Measurements from ENCODE around the gene SLCO2A1. TPM values are rescaled to one million over a fixed set of nuclear protein-coding genes. Genes with fewer than 3 reads are reported as not detected.

SLCO2A1 gene
- total and polyA plus RNA-seq, 2 donors (not counting 1 experiment from before 2014, with no cell fraction given), result not detected

DNA sequence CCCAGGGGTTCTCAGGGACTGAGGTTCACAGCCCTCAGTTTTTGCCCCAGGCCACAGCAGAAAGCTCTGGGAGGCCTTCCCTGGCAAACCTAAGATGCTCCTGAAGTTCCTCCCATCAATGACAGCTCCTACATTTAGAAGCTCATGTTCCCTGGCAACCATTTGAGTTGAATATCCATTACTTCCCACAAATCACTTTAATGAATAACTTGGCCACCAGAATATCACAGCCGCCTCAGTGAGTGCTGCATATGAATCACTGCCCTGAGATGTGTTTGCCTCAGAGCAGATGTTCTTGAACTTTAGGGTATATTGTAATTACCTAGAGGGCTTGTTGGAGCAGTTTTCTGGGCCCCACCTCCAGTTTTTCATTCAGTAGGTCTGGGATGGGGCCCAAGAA lies 27.4 kb downstream of the SLCO2A1 start:
- H3K9ac ChIP-seq (ENCODE audit: low read length), result no peak overlapping the region
- H3K9me3 Mint-ChIP-seq (ENCODE audit: insufficient read depth), result peaks cover 3% of the 10 kb centered on the region
- no peaks in the 10 kb centered on the region for H4K20me1 ChIP-seq (ENCODE audit: control insufficient read depth, insufficient read depth, low read length, poor library complexity, severe bottlenecking)
- H3K4me1 Mint-ChIP-seq, result no peaks in the 10 kb centered on the region
- H2AFZ ChIP-seq (ENCODE audit: insufficient read depth, low read depth, low read length, poor library complexity, severe bottlenecking), result no peak overlapping the region
- H3K4me3 Mint-ChIP-seq, result no peak overlapping the region
- TF ChIP-seq EZH2 (IDR thresholded peaks at IDR 0.05; ENCODE audit: borderline replicate concordance, insufficient read depth, low read depth, low read length, poor library complexity, severe bottlenecking), result no peak
- TF ChIP-seq, protein P1, sequence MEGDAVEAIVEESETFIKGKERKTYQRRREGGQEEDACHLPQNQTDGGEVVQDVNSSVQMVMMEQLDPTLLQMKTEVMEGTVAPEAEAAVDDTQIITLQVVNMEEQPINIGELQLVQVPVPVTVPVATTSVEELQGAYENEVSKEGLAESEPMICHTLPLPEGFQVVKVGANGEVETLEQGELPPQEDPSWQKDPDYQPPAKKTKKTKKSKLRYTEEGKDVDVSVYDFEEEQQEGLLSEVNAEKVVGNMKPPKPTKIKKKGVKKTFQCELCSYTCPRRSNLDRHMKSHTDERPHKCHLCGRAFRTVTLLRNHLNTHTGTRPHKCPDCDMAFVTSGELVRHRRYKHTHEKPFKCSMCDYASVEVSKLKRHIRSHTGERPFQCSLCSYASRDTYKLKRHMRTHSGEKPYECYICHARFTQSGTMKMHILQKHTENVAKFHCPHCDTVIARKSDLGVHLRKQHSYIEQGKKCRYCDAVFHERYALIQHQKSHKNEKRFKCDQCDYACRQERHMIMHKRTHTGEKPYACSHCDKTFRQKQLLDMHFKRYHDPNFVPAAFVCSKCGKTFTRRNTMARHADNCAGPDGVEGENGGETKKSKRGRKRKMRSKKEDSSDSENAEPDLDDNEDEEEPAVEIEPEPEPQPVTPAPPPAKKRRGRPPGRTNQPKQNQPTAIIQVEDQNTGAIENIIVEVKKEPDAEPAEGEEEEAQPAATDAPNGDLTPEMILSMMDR (IDR thresholded peaks at IDR 0.05), result no peak
- no peak overlapping the region for H3K27ac Mint-ChIP-seq
- no peak overlapping the region for H3K27ac ChIP-seq (ENCODE audit: low read length in 2 of 2)
- WGBS (ENCODE audit: insufficient coverage), result no CpG with 5 or more reads among the region's 1 CpG
- H3K9me3 ChIP-seq (ENCODE audit: control extremely low read depth in 1 of 3, control insufficient read depth in 2 of 3, insufficient read depth in 1 of 3, low read length in 2 of 3), result peaks cover 0 to 4% (median 3%) of the 10 kb centered on the region in 3 donors
- H3K4me2 ChIP-seq (replicated peaks; ENCODE audit: low read depth, low read length, poor library complexity, severe bottlenecking), result no peak overlapping the region
- H3K4me3 ChIP-seq (ENCODE audit: control extremely low read depth in 1 of 5, extremely low read depth in 1 of 5, insufficient read depth in 1 of 5, low read depth in 2 of 5, low read length in 4 of 5), result no peak overlapping the region
- H3K36me3 ChIP-seq (replicated peaks in 1 of 2; ENCODE audit: control extremely low read depth in 1 of 2, control insufficient read depth in 1 of 2, extremely low read depth in 1 of 2, insufficient read depth in 2 of 2, low read length in 1 of 2), result no peaks in the 10 kb centered on the region
- no peaks in the 10 kb centered on the region for H3K79me2 ChIP-seq (ENCODE audit: control insufficient read depth, insufficient read depth, low read length)
- DNase-seq, result no peak
- ChIA-PET POLR2A (no interaction called here), CTCF (no interaction called here)
- ATAC-seq (ENCODE audit: low read depth), result no peak
- H3K27me3 ChIP-seq (replicated peaks in 1 of 4; ENCODE audit: control extremely low read depth in 1 of 4, control insufficient read depth in 3 of 4, insufficient read depth in 4 of 4, low read length in 3 of 4), result no peaks in the 10 kb centered on the region
- H3K27me3 Mint-ChIP-seq, result peaks cover 21% of the 10 kb centered on the region
- intact Hi-C loops (cut with micrococcal nuclease), result no loop called here
- no peaks in the 10 kb centered on the region for H3K4me1 ChIP-seq (ENCODE audit: control insufficient read depth in 2 of 2, insufficient read depth in 2 of 2, low read length in 2 of 2)

DNA sequence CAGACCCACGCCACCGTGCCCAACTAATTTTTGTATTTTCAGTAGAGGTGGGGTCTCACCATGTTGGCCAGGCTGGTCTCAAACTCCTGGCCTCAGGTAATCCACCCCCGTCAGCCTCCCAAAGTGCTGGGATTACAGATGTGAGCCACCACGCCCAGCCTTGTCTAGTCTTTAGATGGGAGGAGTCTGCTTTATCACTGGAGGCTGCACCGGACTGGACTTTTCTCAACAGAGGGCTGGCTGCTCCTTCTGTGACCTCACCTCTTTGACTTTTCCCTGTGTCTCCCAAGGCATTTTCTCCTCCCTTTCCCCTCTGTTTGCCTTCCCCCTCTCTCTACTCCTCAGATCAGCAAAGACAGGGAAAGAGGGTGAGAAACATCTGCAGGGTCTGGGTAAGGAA lies 28.5 kb downstream of the SLCO2A1 start:
- no peak overlapping the region for H3K27ac ChIP-seq (ENCODE audit: low read length in 2 of 2)
- 94% methylated on average over 2 of the region's 5 CpGs for WGBS (ENCODE audit: insufficient coverage)
- ChIA-PET POLR2A (no interaction called here), CTCF (no interaction called here)
- DNase-seq, result no peak
- H3K36me3 ChIP-seq (replicated peaks in 1 of 2; ENCODE audit: control extremely low read depth in 1 of 2, control insufficient read depth in 1 of 2, extremely low read depth in 1 of 2, insufficient read depth in 2 of 2, low read length in 1 of 2), result no peaks in the 10 kb centered on the region
- H3K9ac ChIP-seq (ENCODE audit: low read length), result no peak overlapping the region
- no peaks in the 10 kb centered on the region for H3K4me1 Mint-ChIP-seq
- H3K27me3 Mint-ChIP-seq, result peaks cover 21% of the 10 kb centered on the region
- no peaks in the 10 kb centered on the region for H3K4me1 ChIP-seq (ENCODE audit: control insufficient read depth in 2 of 2, insufficient read depth in 2 of 2, low read length in 2 of 2)
- no peak overlapping the region for H3K4me3 Mint-ChIP-seq
- H2AFZ ChIP-seq (ENCODE audit: insufficient read depth, low read depth, low read length, poor library complexity, severe bottlenecking), result no peak overlapping the region
- no peaks in the 10 kb centered on the region for H3K79me2 ChIP-seq (ENCODE audit: control insufficient read depth, insufficient read depth, low read length)
- intact Hi-C loops (cut with micrococcal nuclease), result no loop called here
- peaks cover 3% of the 10 kb centered on the region for H3K9me3 Mint-ChIP-seq (ENCODE audit: insufficient read depth)
- H3K4me3 ChIP-seq (ENCODE audit: control extremely low read depth in 1 of 5, extremely low read depth in 1 of 5, insufficient read depth in 1 of 5, low read depth in 2 of 5, low read length in 4 of 5), result no peak overlapping the region
- H3K9me3 ChIP-seq (ENCODE audit: control extremely low read depth in 1 of 3, control insufficient read depth in 2 of 3, insufficient read depth in 1 of 3, low read length in 2 of 3), result peaks cover 0 to 5% (median 3%) of the 10 kb centered on the region in 3 donors
- H3K27me3 ChIP-seq (replicated peaks in 1 of 4; ENCODE audit: control extremely low read depth in 1 of 4, control insufficient read depth in 3 of 4, insufficient read depth in 4 of 4, low read length in 3 of 4), result no peaks in the 10 kb centered on the region
- no peak overlapping the region for H3K4me2 ChIP-seq (replicated peaks; ENCODE audit: low read depth, low read length, poor library complexity, severe bottlenecking)
- no peaks in the 10 kb centered on the region for H4K20me1 ChIP-seq (ENCODE audit: control insufficient read depth, insufficient read depth, low read length, poor library complexity, severe bottlenecking)
- no peak overlapping the region for H3K27ac Mint-ChIP-seq
- TF ChIP-seq EZH2 (IDR thresholded peaks at IDR 0.05; ENCODE audit: borderline replicate concordance, insufficient read depth, low read depth, low read length, poor library complexity, severe bottlenecking), result no peak
- TF ChIP-seq, protein P1 (IDR thresholded peaks at IDR 0.05), result no peak
- ATAC-seq (ENCODE audit: low read depth), result no peak
